Testis (tissue), 3 donors: ENCODE measurements around the gene NEU2. TPM values are rescaled to one million over a fixed set of nuclear protein-coding genes. Genes with fewer than 3 reads are reported as not detected.

Source experiments
- DNase-seq: peaks from one replicate; pipeline ENCODE4 v3.0.0-alpha.2; 2019
- H3K27ac ChIP-seq, 2 donors: fragments of 200-600 bp; sonication (generic); one replicate each; pipeline ENCODE4 v1.5.1; 2019
- H3K27me3 ChIP-seq: fragments of 200-600 bp; sonication (generic); one replicate; pipeline ENCODE4 v1.5.1; 2019
- H3K36me3 ChIP-seq: fragments of 200-600 bp; sonication (generic); one replicate; pipeline ENCODE4 v1.5.1; 2017; ENCODE audit warnings: low read depth; ENCODE audit errors: missing control alignments
- H3K4me1 ChIP-seq: fragments of 200-600 bp; sonication (generic); one replicate; pipeline ENCODE4 v1.5.1; 2019
- H3K4me3 ChIP-seq, 2 donors: fragments of 200-600 bp; sonication (generic); one replicate each; pipeline ENCODE4 v1.5.1; 2017 to 2019
- H3K9me3 ChIP-seq: fragments of 200-600 bp; sonication (generic); one replicate; pipeline ENCODE4 v1.5.1; 2017
- POLR2A ChIP-seq: fragments of 450-650 bp; IDR thresholded peaks from one replicate; pipeline ENCODE4 v1.6.1; 2017; ENCODE audit warnings: antibody characterized with exemption, mild to moderate bottlenecking, moderate library complexity
- WGBS, 2 donors: methylation state at CpG; one replicate each; pipeline ENCODE4 v1.1.5; 2018; 5-methylcytosine and 5-hydroxymethylcytosine counted together
- intact Hi-C: fragments of 100-400 bp; cut with DNase I; formaldehyde crosslinking; loops from one replicate; pipeline ENCODE4 v1.15.1; 2023; ENCODE audit warnings: low total_unique reads
- polyA plus RNA-seq: library from polyadenylated mRNA; stranded (reverse); fragments of 350-450 nt; fragmentation: Illumina TruSeq; extraction: RNeasy Lipid Tissue Mini Kit (QIAGEN cat#74804); gene quantifications from one replicate; pipeline ENCODE4 v1.2.3, GENCODE V29; 2014; ENCODE audit warnings: low read depth, low replicate concordance; ENCODE audit not compliant: insufficient read depth
- total RNA-seq, 2 donors: library from RNA; depleted of rRNA; stranded (reverse); fragments of >200 nt; gene quantifications; one replicate each; pipeline ENCODE4 v1.2.3, GENCODE V29; 2016
- TF ChIP-seq, protein P1 (sequence below), 3 experiments: fragments of 450-650 bp in 2 of 3; fragments of 200-600 bp in 1 of 3; sonication (generic) in 1 of 3; IDR thresholded peaks; one replicate each; pipeline ENCODE4 v1.5.1; 2016 to 2019; ENCODE audit warnings: antibody characterized with exemption in 3 of 3, mild to moderate bottlenecking in 2 of 3, moderate library complexity in 1 of 3

NEU2 gene
- total and polyA plus RNA-seq, 3 donors from 2014 or later: not detected

GRCh38 chr2:233044974-233045605 is 12.6 kb downstream of the NEU2 start:
- TF ChIP-seq, protein P1, sequence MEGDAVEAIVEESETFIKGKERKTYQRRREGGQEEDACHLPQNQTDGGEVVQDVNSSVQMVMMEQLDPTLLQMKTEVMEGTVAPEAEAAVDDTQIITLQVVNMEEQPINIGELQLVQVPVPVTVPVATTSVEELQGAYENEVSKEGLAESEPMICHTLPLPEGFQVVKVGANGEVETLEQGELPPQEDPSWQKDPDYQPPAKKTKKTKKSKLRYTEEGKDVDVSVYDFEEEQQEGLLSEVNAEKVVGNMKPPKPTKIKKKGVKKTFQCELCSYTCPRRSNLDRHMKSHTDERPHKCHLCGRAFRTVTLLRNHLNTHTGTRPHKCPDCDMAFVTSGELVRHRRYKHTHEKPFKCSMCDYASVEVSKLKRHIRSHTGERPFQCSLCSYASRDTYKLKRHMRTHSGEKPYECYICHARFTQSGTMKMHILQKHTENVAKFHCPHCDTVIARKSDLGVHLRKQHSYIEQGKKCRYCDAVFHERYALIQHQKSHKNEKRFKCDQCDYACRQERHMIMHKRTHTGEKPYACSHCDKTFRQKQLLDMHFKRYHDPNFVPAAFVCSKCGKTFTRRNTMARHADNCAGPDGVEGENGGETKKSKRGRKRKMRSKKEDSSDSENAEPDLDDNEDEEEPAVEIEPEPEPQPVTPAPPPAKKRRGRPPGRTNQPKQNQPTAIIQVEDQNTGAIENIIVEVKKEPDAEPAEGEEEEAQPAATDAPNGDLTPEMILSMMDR (IDR thresholded peaks at IDR 0.05): no peak
- TF ChIP-seq POLR2A: no peak
- intact Hi-C loops: no loop called here
- Histone ChIP-seq H3K36me3 (no peaks in the 10 kb centered on the region), H3K4me1 (no peaks in the 10 kb centered on the region), H3K4me3 (no peak overlapping the region), H3K27ac (no peak overlapping the region), H3K9me3 (no peaks in the 10 kb centered on the region), H3K27me3 (no peaks in the 10 kb centered on the region)
- 62 to 67% methylated on average over 8 to 9 of the region's 9 CpGs for WGBS, 2 donors
- no peak for DNase-seq

DNA sequence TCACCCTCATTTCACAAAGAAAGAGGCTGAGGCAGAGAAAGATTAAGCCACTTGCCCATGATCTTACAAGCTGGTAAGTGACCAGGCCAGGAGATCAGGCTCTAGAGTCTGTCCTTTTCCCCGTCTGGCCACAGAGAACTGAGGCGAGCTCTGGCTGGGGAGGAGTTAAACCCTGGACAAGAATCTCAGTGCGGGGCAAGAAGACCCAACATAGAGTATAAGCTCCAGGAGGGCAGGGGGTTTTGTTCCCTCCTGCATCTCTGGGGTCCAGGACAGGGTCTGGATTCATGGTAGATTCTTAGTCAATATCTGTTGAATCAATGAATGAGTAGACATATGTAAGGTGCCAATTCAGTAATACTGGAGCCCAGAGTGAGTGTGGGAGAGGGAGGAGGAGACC is 14.7 kb downstream of the NEU2 start:
- Histone ChIP-seq H3K4me1 (no peaks in the 10 kb centered on the region), H3K36me3 (no peaks in the 10 kb centered on the region), H3K9me3 (no peaks in the 10 kb centered on the region), H3K4me3 (no peak overlapping the region), H3K27me3 (no peaks in the 10 kb centered on the region), H3K27ac (no peak overlapping the region)
- intact Hi-C loops: no loop called here
- TF ChIP-seq, protein P1 (IDR thresholded peaks at IDR 0.05): no peak
- TF ChIP-seq POLR2A: no peak
- DNase-seq: no peak
- WGBS, 2 donors: 88 to 96% methylated on average over 3 of the region's 3 CpGs

GRCh38 chr2:233047667-233048066 is 15.2 kb downstream of the NEU2 start:
- TF ChIP-seq, protein P1 (IDR thresholded peaks at IDR 0.05): no peak
- no peak for TF ChIP-seq POLR2A
- H3K27me3 ChIP-seq: no peaks in the 10 kb centered on the region
- no peaks in the 10 kb centered on the region for H3K4me1 ChIP-seq
- no peak for DNase-seq
- H3K36me3 ChIP-seq: no peaks in the 10 kb centered on the region
- intact Hi-C loops: no loop called here
- no peak overlapping the region for H3K27ac ChIP-seq
- WGBS, 2 donors: 80 to 86% methylated on average over 9 of the region's 9 CpGs
- no peaks in the 10 kb centered on the region for H3K9me3 ChIP-seq
- H3K4me3 ChIP-seq: no peak overlapping the region

- Histone ChIP-seq H3K27me3 (no peaks in the 10 kb centered on the region), H3K27ac (no peak overlapping the region), H3K4me1 (no peaks in the 10 kb centered on the region), H3K4me3 (no peak overlapping the region), H3K9me3 (no peaks in the 10 kb centered on the region), H3K36me3 (no peaks in the 10 kb centered on the region)
- no peak for DNase-seq
- TF ChIP-seq, protein P1 (IDR thresholded peaks at IDR 0.05): no peak
- TF ChIP-seq POLR2A: no peak
- intact Hi-C loops: no loop called here
- 83 to 85% methylated on average over 10 of the region's 10 CpGs for whole genome bisulfite sequencing, 2 donors
Observed at GRCh38 chr2:233048569-233049193, 16.2 kb downstream of the NEU2 start.
